Mesenchymal stem cell (in vitro differentiated cells and primary cell): ENCODE data around the gene NPHP4.

ENCODE experiments used
- DNase-seq: peaks from one replicate; pipeline ENCODE4 v3.0.0-alpha.2; 2013
- H2AFZ ChIP-seq: one replicate; pipeline ENCODE4 v1.6.1; 2013; ENCODE audit warnings: low read depth, mild to moderate bottlenecking, control low read depth, inconsistent platforms, low read length, moderate library complexity
- H2AK5ac ChIP-seq: 2 replicates; pipeline ENCODE4 v1.6.1; 2013; ENCODE audit warnings: low read length, moderate library complexity, mild to moderate bottlenecking, inconsistent platforms; ENCODE audit not compliant: severe bottlenecking
- H2BK120ac ChIP-seq: one replicate; pipeline ENCODE4 v1.6.1; 2013; ENCODE audit warnings: low read depth, mild to moderate bottlenecking, inconsistent platforms, low read length, moderate library complexity
- H2BK12ac ChIP-seq, 2 experiments: one replicate each; pipeline ENCODE4 v1.6.1; 2013; ENCODE audit warnings: inconsistent platforms in 2 of 2, low read length in 2 of 2, mild to moderate bottlenecking in 2 of 2, moderate library complexity in 2 of 2, control low read depth in 1 of 2
- H2BK15ac ChIP-seq: one replicate; pipeline ENCODE4 v1.6.1; 2013; ENCODE audit warnings: mild to moderate bottlenecking, low read depth, inconsistent platforms; ENCODE audit not compliant: poor library complexity, severe bottlenecking
- H2BK5ac ChIP-seq: 2 replicates; pipeline ENCODE4 v1.6.1; 2013; ENCODE audit warnings: low read depth, mild to moderate bottlenecking, low read length, control low read depth, inconsistent platforms; ENCODE audit not compliant: poor library complexity, severe bottlenecking
- H3K14ac ChIP-seq, 2 experiments: one replicate each; pipeline ENCODE4 v1.6.1; 2013; ENCODE audit warnings: inconsistent platforms in 2 of 2, low read length in 2 of 2, control low read depth in 1 of 2, mild to moderate bottlenecking in 1 of 2, moderate library complexity in 1 of 2
- H3K18ac ChIP-seq, 2 experiments: one replicate each; pipeline ENCODE4 v1.6.1; 2013; ENCODE audit warnings: inconsistent platforms in 2 of 2, low read length in 2 of 2, control low read depth in 1 of 2, low read depth in 1 of 2, mild to moderate bottlenecking in 1 of 2
- H3K23ac ChIP-seq, 2 experiments: one replicate each; pipeline ENCODE4 v1.6.1; 2013; ENCODE audit warnings: inconsistent platforms in 2 of 2, low read length in 2 of 2, mild to moderate bottlenecking in 2 of 2, moderate library complexity in 2 of 2, control low read depth in 1 of 2
- H3K27ac ChIP-seq: 2 replicates; pipeline ENCODE4 v1.5.1; 2013; ENCODE audit warnings: mild to moderate bottlenecking, moderate library complexity, low read length, control low read depth, inconsistent platforms; ENCODE audit not compliant: poor library complexity, severe bottlenecking
- H3K27me3 ChIP-seq, 2 experiments: 2 replicates each; pipeline versions ENCODE4 v1.6.1 to v1.7.0; 2013; ENCODE audit warnings: low read length in 2 of 2, mild to moderate bottlenecking in 2 of 2, moderate library complexity in 2 of 2, control low read depth in 1 of 2, inconsistent platforms in 1 of 2; ENCODE audit not compliant: control insufficient read depth in 1 of 2, insufficient read depth in 1 of 2
- H3K36me3 ChIP-seq, 2 experiments: 2 replicates each; pipeline versions ENCODE4 v1.6.1 to v1.7.0; 2013; ENCODE audit warnings: low read length in 2 of 2, control low read depth in 1 of 2, inconsistent platforms in 1 of 2, low read depth in 1 of 2, mild to moderate bottlenecking in 1 of 2; ENCODE audit not compliant: insufficient read depth in 2 of 2, control insufficient read depth in 1 of 2
- H3K4ac ChIP-seq, 2 experiments: one replicate each; pipeline ENCODE4 v1.6.1; 2013; ENCODE audit warnings: inconsistent platforms in 2 of 2, low read length in 2 of 2, mild to moderate bottlenecking in 2 of 2, moderate library complexity in 2 of 2, control low read depth in 1 of 2, low read depth in 1 of 2
- H3K4me1 ChIP-seq: 2 replicates; pipeline ENCODE4 v1.6.1; 2013; ENCODE audit warnings: low read depth, low read length, control low read depth; ENCODE audit not compliant: control insufficient read depth, insufficient read depth
- H3K4me2 ChIP-seq: 2 replicates; pipeline ENCODE4 v1.6.1; 2013; ENCODE audit warnings: low read length, mild to moderate bottlenecking, inconsistent platforms; ENCODE audit not compliant: poor library complexity, severe bottlenecking
- H3K4me3 ChIP-seq, 2 experiments: 2 replicates each; pipeline versions ENCODE4 v1.5.1 to v1.7.0; 2013; ENCODE audit warnings: low read length in 2 of 2, mild to moderate bottlenecking in 2 of 2, control low read depth in 1 of 2, low read depth in 1 of 2; ENCODE audit not compliant: insufficient read depth in 1 of 2
- H3K79me1 ChIP-seq: replicated peaks from 2 replicates; pipeline ENCODE4 v1.6.1; 2013; ENCODE audit warnings: mild to moderate bottlenecking, control low read depth, low read length, inconsistent platforms; ENCODE audit not compliant: poor library complexity, severe bottlenecking
- H3K9ac ChIP-seq: 2 replicates; pipeline ENCODE4 v1.7.0; 2013; ENCODE audit warnings: mild to moderate bottlenecking, low read length, moderate library complexity
- H3K9me3 ChIP-seq: 2 replicates; pipeline ENCODE4 v1.7.0; 2013; ENCODE audit warnings: mild to moderate bottlenecking, low read length; ENCODE audit not compliant: control insufficient read depth
- H4K8ac ChIP-seq: one replicate; pipeline ENCODE4 v1.6.1; 2013; ENCODE audit warnings: inconsistent platforms, mild to moderate bottlenecking, low read length, moderate library complexity
- H4K91ac ChIP-seq: one replicate; pipeline ENCODE4 v1.6.1; 2013; ENCODE audit warnings: mild to moderate bottlenecking, low read length, inconsistent platforms
- WGBS: methylation state at CpG from one replicate; pipeline ENCODE4 v1.1.7; 2013; ENCODE audit warnings: mixed read lengths; 5-methylcytosine and 5-hydroxymethylcytosine counted together

Gene NPHP4

GRCh38 chr1:5939271-5940170, 52.7 kb downstream of the NPHP4 start:
- Histone ChIP-seq H3K9me3 (no peaks in the 10 kb centered on the region), H2BK120ac (no peak overlapping the region), H3K4me2 (no peak overlapping the region), H2BK12ac (no peak overlapping the region), H3K27me3 (no peaks in the 10 kb centered on the region), H3K27ac (no peak overlapping the region), H2AK5ac (no peak overlapping the region), H4K91ac (no peak overlapping the region), H3K18ac (no peak overlapping the region), H3K23ac (no peak overlapping the region), H2AFZ (no peak overlapping the region), H3K36me3 (peaks cover 5 to 21% of the 10 kb centered on the region in 2 experiments), H2BK15ac (no peak overlapping the region), H3K4me3 (no peak overlapping the region), H3K9ac (no peak overlapping the region), H3K14ac (no peak overlapping the region), H4K8ac (no peak overlapping the region), H3K79me1 (peaks cover 3% of the 10 kb centered on the region), H2BK5ac (no peak overlapping the region), H3K4me1 (peaks cover 13% of the 10 kb centered on the region), H3K4ac (no peak overlapping the region)
- no peak for DNase-seq
- WGBS = 95% methylated on average over 12 of the region's 13 CpGs

GRCh38 chr1:5938101-5938646, 54.1 kb downstream of the NPHP4 start:
- no peak overlapping the region for H4K8ac ChIP-seq

DNA sequence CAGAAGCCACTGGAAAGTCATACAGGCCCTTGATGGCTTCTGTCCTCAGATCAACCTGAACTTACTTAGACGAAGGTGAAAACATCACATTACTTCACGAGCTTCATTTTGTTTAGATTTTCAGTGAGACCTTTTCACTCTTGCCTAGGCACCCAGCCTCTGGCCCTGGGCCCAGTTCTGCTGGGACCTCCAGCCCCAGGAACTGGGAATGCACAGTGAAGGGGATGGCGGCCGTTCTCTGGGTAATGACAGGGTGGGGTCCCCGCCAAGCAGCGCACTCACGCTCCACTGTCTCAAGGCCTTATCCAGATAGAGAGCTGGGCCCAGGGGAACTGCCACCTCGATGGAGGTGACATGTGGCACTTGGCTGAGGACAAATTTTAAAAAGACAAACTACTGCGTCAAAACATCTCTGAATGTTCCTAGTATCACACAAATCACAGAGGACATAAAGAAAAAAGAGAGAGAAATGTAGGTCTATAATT, 54.8 kb downstream of the NPHP4 start:
- Histone ChIP-seq H2BK120ac (no peak overlapping the region), H3K14ac (no peak overlapping the region), H2BK15ac (no peak overlapping the region), H3K27me3 (no peaks in the 10 kb centered on the region), H2BK12ac (no peak overlapping the region), H3K79me1 (peaks cover 3% of the 10 kb centered on the region), H2AFZ (no peak overlapping the region), H2BK5ac (no peak overlapping the region), H4K91ac (no peak overlapping the region), H3K4me3 (no peak overlapping the region), H3K4me1 (peaks cover 17% of the 10 kb centered on the region), H3K9me3 (no peaks in the 10 kb centered on the region), H3K4ac (no peak overlapping the region), H3K9ac (no peak overlapping the region), H3K4me2 (no peak overlapping the region), H3K18ac (no peak overlapping the region), H3K27ac (no peak overlapping the region), H2AK5ac (no peak overlapping the region), H4K8ac (no peak overlapping the region), H3K36me3 (peaks cover 14 to 25% of the 10 kb centered on the region in 2 experiments), H3K23ac (no peak overlapping the region)
- no peak for DNase-seq
- WGBS = 95% methylated on average over 7 of the region's 9 CpGs

More at GRCh38 chr1:5938101-5938646, 54.1 kb downstream of the NPHP4 start:
- no peak overlapping the region for H4K91ac ChIP-seq
- H3K18ac ChIP-seq = no peak overlapping the region
- no peak overlapping the region for H2BK15ac ChIP-seq
- no peak overlapping the region for H3K23ac ChIP-seq
- no peak overlapping the region for H2BK120ac ChIP-seq
- peaks cover 17% of the 10 kb centered on the region for H3K4me1 ChIP-seq
- H3K9me3 ChIP-seq = no peaks in the 10 kb centered on the region
- H3K27ac ChIP-seq = peak overlapping the region; percentile 10
- H3K4me2 ChIP-seq = no peak overlapping the region
- H3K36me3 ChIP-seq = peaks cover 6 to 22% of the 10 kb centered on the region in 2 experiments
- peak; percentile 24 for DNase-seq
- H2BK5ac ChIP-seq = no peak overlapping the region
- H3K9ac ChIP-seq = no peak overlapping the region
- H3K4ac ChIP-seq = no peak overlapping the region
- no peaks in the 10 kb centered on the region for H3K27me3 ChIP-seq
- no peak overlapping the region for H2AFZ ChIP-seq
- no peak overlapping the region for H2BK12ac ChIP-seq
- no peak overlapping the region for H3K14ac ChIP-seq
- WGBS = 92% methylated on average over 17 of the region's 17 CpGs
- H3K4me3 ChIP-seq = no peak overlapping the region
- H3K79me1 ChIP-seq = peaks cover 3% of the 10 kb centered on the region
- no peak overlapping the region for H2AK5ac ChIP-seq

- Histone ChIP-seq H3K4me3 (no peak overlapping the region), H4K91ac (no peak overlapping the region)
Observed at GRCh38 chr1:5936621-5937372, 55.4 kb downstream of the NPHP4 start.

More at GRCh38 chr1:5936621-5937372, 55.4 kb downstream of the NPHP4 start:
- no peak overlapping the region for H2AK5ac ChIP-seq
- H3K4me2 ChIP-seq = no peak overlapping the region
- no peak overlapping the region for H3K18ac ChIP-seq
- H3K4me1 ChIP-seq = peaks cover 17% of the 10 kb centered on the region
- H3K23ac ChIP-seq = no peak overlapping the region
- no peak for DNase-seq
- H4K8ac ChIP-seq = no peak overlapping the region
- no peak overlapping the region for H3K14ac ChIP-seq
- peaks cover 3% of the 10 kb centered on the region for H3K79me1 ChIP-seq
- H3K4ac ChIP-seq = no peak overlapping the region
- H2AFZ ChIP-seq = no peak overlapping the region
- no peak overlapping the region for H2BK5ac ChIP-seq
- no peaks in the 10 kb centered on the region for H3K27me3 ChIP-seq
- no peak overlapping the region for H3K27ac ChIP-seq
- no peak overlapping the region for H2BK120ac ChIP-seq
- no peaks in the 10 kb centered on the region for H3K9me3 ChIP-seq
- no peak overlapping the region for H2BK15ac ChIP-seq
- H3K9ac ChIP-seq = no peak overlapping the region
- 95% methylated on average over 12 of the region's 13 CpGs for WGBS
- peaks cover 20 to 27% of the 10 kb centered on the region in 2 experiments for H3K36me3 ChIP-seq
- H2BK12ac ChIP-seq = no peak overlapping the region
